Activated effector memory CD4-positive, alpha-beta T cell treated with anti-CD3 and anti-CD28 coated beads, Interleukin-2, amount 50 U/mL, for 16 hours (primary cell): ENCODE results near the gene TMEM109.

ENCODE experiments used
- DNase-seq: peaks from one replicate; pipeline ENCODE4 v3.0.0-alpha.2; 2020

The TMEM109 gene

DNA sequence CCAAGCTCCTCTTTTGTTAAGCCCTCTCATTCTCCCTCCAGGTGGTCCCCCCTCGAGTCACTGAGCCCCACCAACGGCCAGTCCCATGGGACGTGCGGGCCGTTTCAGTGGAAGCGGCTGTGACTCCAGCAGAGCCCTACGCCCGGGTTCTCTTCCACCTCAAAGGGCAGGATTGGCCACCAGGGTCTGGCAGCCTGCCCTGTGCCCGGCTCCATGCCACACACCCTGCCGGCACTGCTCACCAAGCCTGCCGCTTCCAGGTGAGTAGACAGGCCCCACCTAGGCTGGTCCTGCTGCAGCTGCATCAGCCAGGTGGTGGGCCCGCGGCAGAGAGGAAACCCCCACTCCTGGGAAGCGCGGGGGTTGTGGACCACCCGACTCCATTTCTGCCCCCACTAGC, 13.6 kb downstream of the TMEM109 start:
- no peak for DNase-seq

DNA sequence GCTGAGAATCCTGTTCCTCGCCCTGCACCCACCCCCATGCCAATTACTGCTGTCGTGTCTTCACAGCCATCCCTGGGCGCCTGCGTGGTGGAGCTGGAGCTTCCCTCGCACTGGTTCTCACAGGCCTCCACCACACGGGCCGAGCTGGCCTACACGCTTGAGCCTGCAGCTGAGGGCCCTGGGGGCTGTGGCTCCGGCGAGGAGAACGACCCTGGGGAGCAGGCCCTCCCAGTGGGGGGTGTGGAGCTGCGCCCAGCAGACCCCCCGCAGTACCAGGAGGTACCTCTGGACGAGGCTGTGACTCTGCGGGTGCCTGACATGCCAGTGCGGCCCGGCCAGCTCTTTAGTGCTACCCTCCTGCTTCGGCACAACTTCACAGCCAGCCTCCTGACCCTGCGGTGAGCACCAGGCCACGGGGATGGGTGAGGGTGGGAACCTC, 14.6 kb downstream of the TMEM109 start:
- no peak for DNase-seq

DNA sequence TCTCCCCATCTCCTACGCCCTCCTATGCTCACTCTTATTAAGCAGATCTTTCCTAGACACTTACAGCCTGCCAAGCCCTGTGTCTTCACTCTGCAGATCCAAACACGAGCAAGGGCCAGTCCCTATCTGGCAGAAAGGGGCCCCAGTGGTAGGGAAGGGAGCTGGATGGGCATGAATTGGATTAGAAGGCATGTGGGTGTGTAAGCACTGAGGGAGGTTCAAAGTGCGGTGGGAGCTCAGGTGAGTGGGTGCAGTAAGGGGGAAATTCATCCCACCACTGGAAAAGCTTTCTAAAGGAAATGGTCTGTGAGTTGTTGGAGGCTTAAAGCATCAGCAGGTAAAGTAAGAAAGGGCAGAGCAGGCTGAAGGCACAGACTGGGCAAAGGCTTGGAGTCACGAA, 15.8 kb downstream of the TMEM109 start:
- DNase-seq = no peak

DNA sequence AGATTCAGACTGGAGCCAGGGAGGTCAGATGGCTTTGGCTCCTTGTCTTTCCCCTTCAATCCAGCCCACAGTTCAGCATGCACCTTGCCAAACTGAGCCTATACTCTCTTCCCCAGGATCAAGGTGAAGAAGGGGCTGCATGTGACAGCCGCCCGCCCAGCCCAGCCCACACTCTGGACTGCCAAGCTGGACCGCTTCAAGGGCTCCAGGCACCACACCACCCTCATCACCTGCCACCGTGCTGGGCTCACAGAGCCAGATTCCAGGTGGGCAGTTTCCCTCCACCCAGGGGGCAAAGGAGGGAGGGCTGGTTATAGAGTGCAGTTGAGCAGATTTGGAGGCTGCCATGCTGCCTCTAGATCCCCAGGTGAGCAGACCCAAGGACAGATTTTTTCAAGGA, 16.4 kb downstream of the TMEM109 start:
- no peak for DNase-seq

DNA sequence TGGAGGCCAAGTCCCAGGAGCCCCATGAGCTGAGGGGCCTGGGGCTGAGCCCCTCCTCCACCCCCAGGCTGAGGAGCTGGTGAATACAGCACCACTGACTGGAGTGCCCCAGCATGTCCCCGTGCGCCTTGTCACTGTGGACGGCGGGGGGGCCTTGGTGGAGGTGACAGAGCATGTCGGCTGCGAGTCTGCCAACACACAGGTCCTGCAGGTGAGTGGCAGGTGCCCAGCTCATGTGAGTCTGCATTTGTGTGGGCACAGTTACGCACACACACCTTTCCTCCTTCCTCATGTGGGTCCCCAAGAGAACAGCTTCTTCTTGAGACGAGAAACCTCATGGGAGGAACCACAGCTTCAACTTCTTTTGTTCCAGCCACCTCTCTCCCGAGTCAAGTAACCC, 18.0 kb downstream of the TMEM109 start:
- no peak for DNase-seq

DNA sequence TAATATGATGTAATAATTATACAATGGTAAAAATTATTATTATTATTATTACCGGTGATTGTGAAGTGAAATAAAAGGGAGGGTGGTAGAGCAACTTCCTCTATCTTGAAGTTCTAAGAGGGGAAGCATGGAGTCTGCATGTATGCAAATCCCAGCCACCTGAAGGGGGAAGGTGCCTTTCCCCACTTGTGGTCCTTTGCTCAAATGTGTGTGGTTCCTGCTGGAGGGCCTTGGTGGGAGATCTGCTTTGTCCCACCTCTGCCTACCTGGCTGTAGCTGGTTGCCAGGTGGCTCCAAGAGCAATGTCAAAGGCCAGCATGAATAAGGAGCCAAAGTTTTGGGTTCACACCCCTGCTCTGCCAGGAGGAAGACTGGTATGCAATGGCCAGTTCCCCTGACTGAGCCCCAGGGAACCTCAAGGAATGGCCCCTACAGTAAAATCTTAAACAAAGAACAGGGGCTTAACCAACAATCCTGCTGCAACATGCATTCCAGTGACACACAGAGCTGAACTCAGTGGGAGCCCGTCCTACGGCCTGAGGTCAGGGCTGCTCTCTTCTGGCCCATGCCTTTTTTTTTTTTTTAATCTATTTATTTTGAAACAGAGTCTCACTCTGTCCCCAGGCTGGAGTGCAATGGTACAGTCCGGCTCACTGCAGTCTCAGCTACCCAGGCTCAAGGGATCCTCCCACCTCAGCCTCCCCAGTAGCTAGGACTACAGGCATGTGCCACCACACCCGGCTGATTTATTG, 18.8 kb downstream of the TMEM109 start:
- DNase-seq = no peak

DNA sequence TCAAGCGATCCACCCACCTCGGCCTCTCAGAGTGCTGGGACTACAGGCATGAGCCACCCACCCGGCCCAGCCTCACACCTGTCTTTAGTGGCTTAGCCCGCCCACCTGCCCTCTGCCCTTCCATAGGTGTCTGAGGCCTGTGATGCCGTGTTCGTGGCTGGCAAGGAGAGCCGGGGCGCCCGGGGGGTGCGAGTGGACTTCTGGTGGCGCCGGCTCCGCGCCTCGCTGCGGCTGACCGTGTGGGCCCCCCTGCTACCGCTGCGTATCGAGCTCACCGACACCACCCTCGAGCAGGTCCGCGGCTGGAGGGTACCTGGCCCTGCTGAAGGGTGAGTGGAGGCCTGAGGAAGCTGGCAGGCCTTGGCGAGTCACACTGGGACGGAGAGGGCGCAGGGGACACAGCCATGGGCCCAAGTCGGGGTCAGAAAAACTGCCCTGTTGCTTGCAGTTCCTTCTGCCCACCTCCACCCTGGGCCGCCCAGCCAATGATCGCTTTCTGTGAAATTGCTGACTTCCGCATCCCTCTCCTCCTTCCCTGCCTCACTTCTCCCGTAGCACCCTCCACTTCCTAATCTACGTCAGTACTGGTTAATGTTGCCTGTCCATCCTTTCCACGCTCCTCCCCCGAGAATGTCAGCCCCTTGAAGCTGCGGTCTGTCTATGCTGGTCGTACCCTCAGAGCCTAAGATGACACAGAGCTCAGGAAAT, 19.6 kb downstream of the TMEM109 start:
- DNase-seq = no peak

DNA sequence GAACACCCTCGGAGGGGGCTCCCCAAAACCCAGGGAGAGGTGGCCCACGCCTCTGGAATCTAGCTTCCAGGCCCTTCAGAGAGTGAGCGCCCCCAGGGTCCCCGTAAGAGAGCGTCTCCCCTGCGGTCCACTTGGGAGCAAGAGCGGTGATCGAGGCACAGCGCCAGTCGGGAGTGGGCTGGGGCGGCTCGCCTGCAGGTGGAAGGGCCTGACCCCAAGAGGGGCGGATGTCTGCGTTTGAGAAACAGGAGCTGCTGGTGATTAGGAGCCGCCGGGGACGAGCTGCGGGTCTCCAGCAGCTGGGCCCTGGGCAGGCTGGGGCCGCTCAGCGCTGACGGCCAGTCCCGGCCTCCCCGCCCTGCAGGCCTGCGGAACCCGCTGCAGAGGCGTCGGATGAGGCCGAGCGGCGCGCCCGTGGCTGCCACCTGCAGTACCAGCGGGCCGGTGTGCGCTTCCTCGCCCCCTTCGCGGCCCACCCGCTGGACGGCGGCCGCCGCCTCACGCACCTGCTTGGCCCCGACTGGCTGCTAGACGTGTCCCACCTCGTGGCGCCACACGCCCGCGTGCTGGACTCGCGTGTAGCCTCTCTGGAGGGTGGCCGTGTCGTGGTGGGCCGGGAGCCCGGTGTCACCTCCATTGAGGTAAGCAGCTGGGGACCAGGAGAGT, 20.3 kb downstream of the TMEM109 start:
- DNase-seq = no peak

DNA sequence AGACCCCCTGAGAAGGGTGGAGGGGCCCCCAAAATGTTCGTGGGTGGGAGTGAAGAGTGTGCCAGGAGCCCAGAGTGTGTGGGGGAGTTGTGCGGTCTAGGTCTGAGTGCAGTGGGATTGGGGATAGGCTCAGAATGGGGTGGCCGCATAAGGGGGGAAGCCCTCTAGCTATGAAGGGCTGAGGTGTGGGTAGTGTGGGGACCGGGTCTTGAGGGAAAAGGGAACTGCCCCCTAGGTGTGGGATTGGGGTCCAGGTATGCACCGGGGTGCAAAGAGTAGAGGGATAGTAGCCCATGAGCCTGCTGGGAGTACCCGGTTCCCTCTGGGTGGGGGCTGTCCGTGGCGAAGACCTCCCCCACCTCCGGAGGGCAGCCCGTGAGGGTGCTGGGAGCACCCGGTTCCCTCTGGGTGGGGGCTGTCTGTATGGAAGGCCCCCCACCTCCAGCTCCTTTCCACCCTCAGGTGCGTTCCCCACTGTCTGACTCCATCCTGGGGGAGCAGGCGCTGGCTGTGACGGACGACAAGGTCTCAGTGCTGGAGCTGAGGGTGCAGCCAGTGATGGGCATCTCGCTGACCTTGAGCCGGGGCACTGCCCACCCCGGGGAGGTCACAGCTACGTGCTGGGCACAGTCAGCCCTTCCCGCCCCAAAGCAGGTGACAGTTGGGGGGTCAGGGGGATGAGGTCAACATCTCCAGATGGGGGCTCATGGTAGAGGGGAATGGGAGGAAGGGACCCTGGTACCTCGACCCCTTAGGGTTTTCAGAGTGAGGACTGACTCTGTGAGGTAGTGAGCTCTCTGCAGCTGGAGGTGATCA, 21.0 kb downstream of the TMEM109 start:
- no peak for DNase-seq

DNA sequence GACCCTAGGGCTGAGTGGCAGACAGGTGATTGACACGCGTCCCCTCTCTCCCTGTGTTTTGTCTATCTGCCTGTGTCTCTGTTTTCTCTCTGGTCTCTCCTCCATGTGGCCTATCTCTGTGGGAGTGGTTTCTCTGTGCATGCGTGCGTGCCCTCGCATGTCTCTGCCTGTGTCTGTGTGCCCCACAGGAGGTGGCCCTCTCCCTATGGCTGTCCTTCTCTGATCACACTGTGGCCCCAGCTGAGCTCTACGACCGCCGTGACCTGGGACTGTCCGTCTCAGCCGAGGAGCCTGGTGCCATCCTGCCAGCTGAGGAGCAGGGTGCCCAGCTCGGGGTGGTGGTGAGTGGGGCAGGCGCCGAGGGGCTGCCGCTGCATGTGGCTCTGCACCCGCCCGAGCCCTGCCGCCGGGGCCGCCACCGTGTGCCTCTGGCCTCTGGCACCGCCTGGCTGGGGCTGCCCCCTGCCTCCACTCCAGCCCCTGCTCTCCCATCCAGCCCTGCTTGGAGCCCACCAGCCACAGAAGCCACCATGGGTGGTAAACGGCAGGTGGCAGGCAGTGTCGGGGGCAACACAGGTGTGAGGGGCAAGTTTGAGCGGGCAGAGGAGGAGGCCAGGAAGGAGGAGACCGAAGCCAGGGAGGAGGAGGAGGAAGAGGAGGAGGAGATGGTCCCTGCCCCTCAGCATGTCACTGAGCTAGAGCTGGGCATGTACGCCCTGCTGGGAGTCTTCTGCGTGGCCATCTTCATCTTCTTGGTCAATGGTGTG, 21.9 kb downstream of the TMEM109 start:
- no peak for DNase-seq

DNA sequence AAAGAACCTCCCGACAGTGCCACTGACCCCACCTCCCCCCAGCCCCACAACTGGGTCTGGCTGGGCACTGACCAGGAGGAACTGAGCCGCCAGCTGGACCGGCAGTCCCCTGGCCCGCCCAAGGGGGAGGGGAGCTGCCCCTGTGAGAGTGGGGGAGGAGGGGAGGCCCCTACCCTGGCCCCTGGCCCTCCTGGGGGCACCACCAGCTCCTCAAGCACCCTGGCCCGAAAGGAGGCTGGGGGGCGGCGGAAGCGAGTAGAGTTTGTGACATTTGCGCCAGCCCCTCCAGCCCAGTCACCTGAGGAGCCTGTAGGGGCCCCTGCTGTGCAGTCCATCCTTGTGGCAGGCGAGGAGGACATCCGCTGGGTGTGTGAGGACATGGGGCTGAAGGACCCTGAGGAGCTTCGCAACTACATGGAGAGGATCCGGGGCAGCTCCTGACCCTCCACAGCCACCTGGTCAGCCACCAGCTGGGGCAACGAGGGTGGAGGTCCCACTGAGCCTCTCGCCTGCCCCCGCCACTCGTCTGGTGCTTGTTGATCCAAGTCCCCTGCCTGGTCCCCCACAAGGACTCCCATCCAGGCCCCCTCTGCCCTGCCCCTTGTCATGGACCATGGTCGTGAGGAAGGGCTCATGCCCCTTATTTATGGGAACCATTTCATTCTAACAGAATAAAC, 22.6 kb downstream of the TMEM109 start:
- DNase-seq = no peak

DNA sequence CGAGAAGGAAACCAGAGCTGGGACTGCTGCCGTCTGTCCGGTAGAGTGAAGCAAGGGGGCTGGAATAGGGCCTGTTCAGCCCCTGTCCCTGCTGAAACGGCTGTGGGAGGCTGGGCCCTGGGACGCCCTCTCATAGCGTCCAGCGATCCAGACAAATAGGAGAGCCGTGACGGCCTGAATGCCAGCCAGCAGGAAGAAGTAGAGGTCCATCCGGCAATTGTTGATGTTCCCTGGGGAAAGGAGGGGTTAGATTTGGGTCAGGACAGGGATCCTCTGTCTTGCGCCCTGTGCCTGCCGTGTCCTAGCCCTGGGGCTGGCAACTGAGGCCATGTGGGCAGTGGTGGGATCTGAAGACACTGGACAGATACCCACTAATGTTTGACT, 23.2 kb downstream of the TMEM109 start:
- no peak for DNase-seq

DNA sequence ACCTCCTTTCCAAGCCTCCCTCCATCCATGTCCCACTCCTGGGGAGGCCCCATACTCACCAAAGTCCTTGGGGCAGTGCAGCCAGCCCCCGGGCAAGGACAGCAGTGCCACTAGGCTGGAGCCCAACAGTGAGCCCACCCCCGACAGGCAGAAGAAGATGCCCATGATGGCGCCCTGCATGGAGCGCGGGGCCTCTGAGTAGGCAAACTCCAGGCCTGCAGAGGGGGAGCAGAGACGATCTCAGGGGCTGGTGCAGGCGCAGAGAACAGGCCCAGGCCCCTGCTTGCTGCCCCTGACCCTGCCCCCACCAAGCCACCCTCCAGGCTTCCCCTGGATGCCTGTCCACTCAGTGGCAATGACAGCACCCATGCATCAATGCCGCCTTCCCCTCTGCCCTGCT, 23.9 kb downstream of the TMEM109 start:
- no peak for DNase-seq

DNA sequence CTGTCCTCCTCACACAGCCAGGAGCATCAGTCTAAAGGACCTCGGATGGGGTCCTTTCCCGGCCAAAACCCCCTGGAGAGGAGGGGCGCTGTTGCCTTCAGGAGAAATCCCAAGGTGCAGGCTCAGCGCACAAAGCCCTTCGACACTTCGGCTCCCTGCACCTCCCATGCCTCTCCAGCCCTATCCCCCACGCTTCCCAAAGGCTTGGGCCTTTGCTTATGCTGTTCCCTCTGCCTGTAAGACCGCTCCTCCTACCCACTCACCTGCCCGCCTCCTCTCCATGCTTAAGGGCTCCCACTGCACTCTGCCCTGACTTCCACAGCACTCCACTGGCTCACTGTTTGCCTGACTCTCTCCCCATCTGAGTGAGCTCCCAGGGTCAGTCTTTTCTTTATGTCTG, 24.5 kb downstream of the TMEM109 start:
- DNase-seq = no peak

DNA sequence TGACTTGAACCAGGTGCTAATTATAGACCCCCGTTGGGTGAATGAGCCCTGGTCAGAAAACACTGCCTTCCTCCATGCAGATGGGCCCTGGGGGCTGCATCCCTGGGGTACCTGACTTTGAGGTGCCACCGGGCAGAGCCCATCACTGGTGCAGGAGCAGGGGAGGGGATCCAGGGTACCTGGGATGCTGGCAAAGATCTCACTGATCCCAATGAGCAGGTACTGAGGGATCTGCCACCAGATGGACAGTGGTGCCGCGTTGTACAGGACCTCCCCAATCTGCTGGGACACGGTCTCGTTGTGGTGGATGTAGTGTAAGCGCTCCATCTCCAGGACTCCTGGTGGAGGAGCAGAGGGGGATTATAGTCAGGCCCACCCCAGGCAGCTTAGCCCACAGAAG, 25.3 kb downstream of the TMEM109 start:
- no peak for DNase-seq

DNA sequence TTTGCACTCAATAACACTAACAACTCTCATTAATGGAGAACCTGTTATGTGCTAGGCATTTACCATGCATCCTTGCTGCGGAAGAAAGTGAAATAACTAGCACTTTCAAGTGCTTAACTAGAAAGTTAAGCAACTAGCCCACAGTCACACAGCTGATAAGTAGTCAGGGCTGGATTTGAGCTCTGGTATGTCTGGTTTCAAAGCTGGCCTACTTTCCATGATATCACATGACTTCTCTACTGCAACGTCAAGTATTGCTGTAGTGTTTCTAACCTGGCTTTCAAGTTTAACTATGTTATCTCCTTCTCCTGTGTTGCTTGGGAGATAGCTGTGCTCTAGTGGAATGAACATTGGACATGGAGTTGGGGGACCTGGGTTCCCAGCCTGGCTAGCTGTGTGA, 25.9 kb downstream of the TMEM109 start:
- no peak for DNase-seq

DNA sequence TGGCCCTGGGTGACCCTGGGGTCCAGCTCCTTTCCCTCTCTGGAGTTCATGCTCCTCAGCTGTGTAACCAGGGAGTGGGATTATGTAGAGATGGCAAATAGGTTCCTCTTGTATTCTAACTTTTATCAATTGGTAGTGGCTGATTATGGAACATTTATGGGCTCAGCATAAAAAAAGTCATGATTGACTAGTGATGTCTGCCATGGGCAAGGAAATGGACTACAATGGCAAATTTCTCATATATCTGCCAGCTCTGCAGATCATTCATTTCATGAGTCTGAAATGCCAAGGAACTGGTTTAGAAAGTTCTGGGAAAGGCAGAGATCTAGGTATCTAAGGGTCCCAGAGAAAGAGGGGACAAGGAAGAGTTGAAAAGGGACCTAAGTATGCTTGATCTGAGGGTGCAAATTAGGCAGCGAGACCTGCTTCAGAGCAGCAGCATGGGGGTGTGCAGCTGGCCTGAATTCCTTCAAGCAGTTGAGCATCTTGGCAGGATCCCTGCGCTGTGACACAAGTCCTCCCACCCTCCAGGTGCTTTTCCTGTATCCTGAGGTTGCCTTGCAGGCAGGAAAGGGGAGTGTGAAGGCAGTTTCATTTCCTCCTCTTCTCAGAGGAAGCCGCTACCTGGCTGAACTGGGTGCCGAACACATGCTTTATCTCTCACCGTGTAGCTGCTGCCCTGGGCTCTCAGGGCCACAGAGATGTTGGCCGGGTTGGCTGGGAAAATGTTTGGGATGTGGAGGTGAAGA, 27.6 kb downstream of the TMEM109 start:
- no peak for DNase-seq

DNA sequence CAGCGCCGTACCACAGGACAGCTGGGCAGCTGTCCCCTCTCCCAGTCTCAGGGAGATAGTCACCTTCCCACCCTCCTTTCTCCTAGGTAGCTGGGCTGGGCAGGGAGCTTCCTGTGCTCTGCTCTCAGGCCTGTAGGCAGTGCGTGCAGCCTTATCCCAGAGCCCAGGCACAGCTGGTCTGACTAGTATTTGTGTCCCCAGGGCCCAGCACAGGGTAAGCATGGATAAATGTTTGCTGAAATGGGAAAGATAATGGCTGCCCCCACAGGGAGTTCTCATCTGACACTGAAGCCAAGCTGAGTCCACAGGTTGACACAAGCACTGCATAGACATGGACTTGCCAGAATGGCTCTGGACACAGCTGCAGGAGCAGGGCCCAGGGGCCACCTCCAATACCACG, 28.3 kb downstream of the TMEM109 start:
- no peak for DNase-seq

DNA sequence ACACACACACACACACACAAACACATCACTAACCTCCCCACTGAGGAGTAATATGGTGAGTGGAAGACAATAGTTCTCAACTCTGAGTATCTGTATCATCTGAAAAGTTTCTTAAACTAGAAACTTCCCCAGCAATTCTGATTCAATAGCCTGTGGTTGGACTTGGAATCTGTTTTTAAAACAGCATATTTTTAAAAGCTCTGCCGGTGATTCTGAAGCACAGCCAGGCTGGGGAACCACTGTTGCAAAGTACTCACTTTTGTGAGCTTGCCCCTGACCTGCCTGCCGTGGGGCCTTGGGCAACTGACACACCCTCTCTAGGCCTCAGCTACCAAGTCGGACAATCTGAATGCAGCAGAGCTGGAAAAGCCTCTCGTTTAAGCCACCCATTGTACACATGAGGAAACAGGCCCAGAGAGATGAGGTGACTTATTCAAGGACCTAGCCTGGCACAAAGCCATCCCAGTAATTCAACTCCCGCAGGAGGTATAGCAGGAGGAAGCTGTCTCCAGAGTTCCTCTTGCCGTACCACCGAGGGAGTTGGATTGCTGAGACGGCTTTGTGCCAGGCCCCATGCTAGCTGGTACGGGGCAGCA, 29.1 kb downstream of the TMEM109 start:
- DNase-seq = no peak

DNA sequence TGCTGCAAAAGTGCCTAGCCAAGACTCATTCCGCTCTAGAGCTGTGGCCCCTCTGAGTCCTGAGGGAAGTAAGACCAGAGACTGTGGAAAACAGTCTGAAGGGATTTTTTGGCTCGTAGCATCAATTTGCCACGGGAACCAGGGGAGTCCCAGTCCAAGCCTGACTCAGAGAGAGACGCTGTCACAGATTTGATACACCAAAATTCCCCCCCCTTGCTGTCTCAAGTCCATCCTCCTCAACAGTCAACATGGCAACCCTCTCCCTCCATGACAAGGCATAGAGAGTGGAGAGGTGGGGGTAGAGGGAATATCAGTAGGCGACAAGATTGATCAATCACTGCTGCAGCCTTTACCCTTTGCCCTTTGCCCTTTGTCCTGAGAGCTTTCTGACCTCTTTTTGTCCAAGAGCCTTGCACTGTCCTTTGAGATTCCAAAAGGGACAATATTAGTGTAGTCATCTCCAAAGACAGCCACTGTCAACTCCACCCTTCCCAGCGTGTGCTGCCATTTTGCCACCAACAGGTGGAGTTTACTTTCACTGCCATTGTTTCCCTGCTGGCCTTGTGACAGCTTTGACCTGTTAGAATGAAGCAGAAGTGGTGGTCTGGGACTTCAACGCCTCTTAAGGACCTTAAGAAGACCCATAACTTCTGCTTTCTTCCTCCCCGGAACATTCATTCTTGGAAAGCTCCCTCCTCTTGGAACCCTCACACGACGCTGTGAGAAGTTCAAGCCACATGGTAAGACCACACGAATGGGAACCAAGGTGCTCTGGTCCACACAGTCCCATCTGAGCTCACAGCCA, 30.7 kb downstream of the TMEM109 start:
- DNase-seq = no peak
